ENCODE results near the gene PRR5L. TPM values are rescaled to one million over a fixed set of nuclear protein-coding genes. Genes with fewer than 3 reads are reported as not detected.

Gene PRR5L
- polyA plus RNA-seq, 3 donors = 0.75 to 7.3 (median 2.8) TPM

Other genes with a start within 250 kb of the PRR5L start
- 10 to 100 TPM; 22.2 to 45.5 (median 40.8) TPM for gene COMMD9, start 6.9 kb upstream of the PRR5L start, polyA plus RNA-seq
- gene TRAF6, start 214.0 kb downstream of the PRR5L start, polyA plus RNA-seq = 1 to 10 TPM; 2.0 to 5.1 (median 3.5) TPM